A673 (cell line): ENCODE measurements around the gene MPP1.
"Not testable (repeated sequence)": the region's sequence is repeated elsewhere in the genome, so short reads cannot be mapped to it uniquely, and the experiment has no call there.

ENCODE experiments used
- EZH2 ChIP-seq: fragments of 200-600 bp; sonication (generic); IDR thresholded peaks from 2 replicates; pipeline ENCODE4 v1.6.1; 2017; ENCODE audit warnings: borderline replicate concordance, low read depth, mild to moderate bottlenecking, mixed read lengths, antibody characterized with exemption, low read length; ENCODE audit not compliant: poor library complexity, severe bottlenecking
- TF ChIP-seq, protein P1 (sequence below): fragments of 300-800, 200-600 bp; sonication (generic); conservative IDR thresholded peaks from 2 replicates; pipeline ENCODE4 v1.5.1; 2017; ENCODE audit warnings: low read depth, mild to moderate bottlenecking, antibody characterized with exemption, low read length, moderate library complexity, mixed read lengths

GRCh38 chrX:154825586-154825985 is 20.3 kb upstream of the MPP1 start:
- not testable (repeated sequence) for TF ChIP-seq EZH2
- TF ChIP-seq, protein P1, sequence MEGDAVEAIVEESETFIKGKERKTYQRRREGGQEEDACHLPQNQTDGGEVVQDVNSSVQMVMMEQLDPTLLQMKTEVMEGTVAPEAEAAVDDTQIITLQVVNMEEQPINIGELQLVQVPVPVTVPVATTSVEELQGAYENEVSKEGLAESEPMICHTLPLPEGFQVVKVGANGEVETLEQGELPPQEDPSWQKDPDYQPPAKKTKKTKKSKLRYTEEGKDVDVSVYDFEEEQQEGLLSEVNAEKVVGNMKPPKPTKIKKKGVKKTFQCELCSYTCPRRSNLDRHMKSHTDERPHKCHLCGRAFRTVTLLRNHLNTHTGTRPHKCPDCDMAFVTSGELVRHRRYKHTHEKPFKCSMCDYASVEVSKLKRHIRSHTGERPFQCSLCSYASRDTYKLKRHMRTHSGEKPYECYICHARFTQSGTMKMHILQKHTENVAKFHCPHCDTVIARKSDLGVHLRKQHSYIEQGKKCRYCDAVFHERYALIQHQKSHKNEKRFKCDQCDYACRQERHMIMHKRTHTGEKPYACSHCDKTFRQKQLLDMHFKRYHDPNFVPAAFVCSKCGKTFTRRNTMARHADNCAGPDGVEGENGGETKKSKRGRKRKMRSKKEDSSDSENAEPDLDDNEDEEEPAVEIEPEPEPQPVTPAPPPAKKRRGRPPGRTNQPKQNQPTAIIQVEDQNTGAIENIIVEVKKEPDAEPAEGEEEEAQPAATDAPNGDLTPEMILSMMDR = not testable (repeated sequence)
